Bronchial epithelial cell (primary cell): ENCODE measurements around the gene ETV6. TPM values are rescaled to one million over a fixed set of nuclear protein-coding genes. Genes with fewer than 3 reads are reported as not detected.

Source experiments
- DNase-seq: peaks from one replicate; pipeline ENCODE4 v3.0.0-alpha.2; 2010; ENCODE audit warnings: low read depth
- FAIRE-seq: peaks from 2 replicates; lab custom pipeline; 2011; peaks lifted over from hg19 to GRCh38; lab: Jason Lieb, UNC
- H3K27me3 ChIP-seq: 2 replicates; pipeline ENCODE4 v1.5.1; 2011; ENCODE audit warnings: low read length; ENCODE audit not compliant: control insufficient read depth, insufficient read depth
- H3K36me3 ChIP-seq: 2 replicates; pipeline ENCODE4 v1.5.1; 2011; ENCODE audit warnings: low read length; ENCODE audit not compliant: control insufficient read depth, insufficient read depth
- H3K4me3 ChIP-seq: 2 replicates; pipeline ENCODE4 v1.5.1; 2011; ENCODE audit warnings: mild to moderate bottlenecking, low read depth, low read length, control low read depth
- CTCF ChIP-seq: IDR thresholded peaks from 2 replicates; pipeline ENCODE4 v1.5.1; 2011; ENCODE audit warnings: mild to moderate bottlenecking, moderate library complexity, low read length, control low read depth, inconsistent platforms; ENCODE audit not compliant: insufficient read depth, severe bottlenecking
- total RNA-seq: library from RNA; depleted of rRNA; stranded (reverse); fragments of >200 nt; gene quantifications from 2 replicates; pipeline ENCODE4 v1.2.1, GENCODE V29; 2014

The ETV6 gene
- total RNA-seq, 1 donor from 2014 or later = 2.6 TPM

GRCh38 chr12:11638315-11638916, 11.1 kb upstream of the ETV6 start:
- no peaks in the 10 kb centered on the region for H3K36me3 ChIP-seq
- H3K27me3 ChIP-seq = no peaks in the 10 kb centered on the region
- TF ChIP-seq CTCF = no peak
- no peak for FAIRE-seq
- no peak for DNase-seq
- H3K4me3 ChIP-seq = no peak overlapping the region

GRCh38 chr12:11639454-11639853, 10.0 kb upstream of the ETV6 start:
- no peak for TF ChIP-seq CTCF
- FAIRE-seq (no peak), DNase-seq (no peak)
- H3K27me3 ChIP-seq = no peaks in the 10 kb centered on the region
- H3K36me3 ChIP-seq = no peaks in the 10 kb centered on the region
- H3K4me3 ChIP-seq = no peak overlapping the region

- no peaks in the 10 kb centered on the region for H3K36me3 ChIP-seq
- DNase-seq (no peak), FAIRE-seq (no peak)
- H3K4me3 ChIP-seq = no peak overlapping the region
- no peaks in the 10 kb centered on the region for H3K27me3 ChIP-seq
- TF ChIP-seq CTCF = no peak
Measured at GRCh38 chr12:11641522-11641921, 8.0 kb upstream of the ETV6 start.

- DNase-seq (no peak), FAIRE-seq (no peak)
- no peaks in the 10 kb centered on the region for H3K36me3 ChIP-seq
- H3K4me3 ChIP-seq = no peak overlapping the region
- H3K27me3 ChIP-seq = no peaks in the 10 kb centered on the region
- no peak for TF ChIP-seq CTCF
Measured at GRCh38 chr12:11642785-11643184, 6.7 kb upstream of the ETV6 start.

- FAIRE-seq = no peak
- no peaks in the 10 kb centered on the region for H3K36me3 ChIP-seq
- DNase-seq = no peak
- H3K4me3 ChIP-seq = no peak overlapping the region
- no peaks in the 10 kb centered on the region for H3K27me3 ChIP-seq
- no peak for TF ChIP-seq CTCF
Measured at GRCh38 chr12:11645391-11645790, 4.1 kb upstream of the ETV6 start.
